H1 (cell line): ENCODE measurements around the gene MAML3. TPM values are rescaled to one million over a fixed set of nuclear protein-coding genes. Genes with fewer than 3 reads are reported as not detected.

Experiments used
- CTCF ChIA-PET: fragments of 300-600 bp; sonication (Branson Sonifier 250); formaldehyde crosslinking; loops from one replicate; lab custom pipeline; 2021; ENCODE audit not compliant: partially characterized antibody; lab: Charles Lee
- POLR2A ChIA-PET: fragments of 300-600 bp; sonication (Branson Sonifier 250); formaldehyde crosslinking; loops from one replicate; lab custom pipeline; 2021; ENCODE audit warnings: inconsistent platforms; ENCODE audit not compliant: partially characterized antibody; lab: Charles Lee
- DNase-seq, 2 experiments: peaks; one replicate each; pipeline versions ENCODE4 v3.0.0 to v3.0.0-alpha.2; 2010 to 2022; ENCODE audit warnings: low spot score in 2 of 2, low read depth in 1 of 2, mixed read lengths in 1 of 2
- FAIRE-seq: peaks from 2 replicates; lab custom pipeline; 2011; peaks lifted over from hg19 to GRCh38; lab: Jason Lieb, UNC
- H2AFZ ChIP-seq: 2 replicates; pipeline ENCODE4 v1.8.1; 2012; ENCODE audit warnings: low read length, inconsistent platforms
- H2AK5ac ChIP-seq: 2 replicates; pipeline ENCODE4 v1.6.1; 2013; ENCODE audit warnings: low read depth, low read length
- H2BK120ac ChIP-seq: replicated peaks from 2 replicates; pipeline ENCODE3; 2013; ENCODE audit warnings: low read depth, low read length, inconsistent platforms
- H2BK12ac ChIP-seq: 2 replicates; pipeline ENCODE4 v1.6.1; 2013; ENCODE audit warnings: low read depth, low read length
- H2BK15ac ChIP-seq: 2 replicates; pipeline ENCODE4 v1.6.1; 2013; ENCODE audit warnings: low read length
- H2BK20ac ChIP-seq: 2 replicates; pipeline ENCODE4 v1.6.1; 2013; ENCODE audit warnings: low read length
- H2BK5ac ChIP-seq: 2 replicates; pipeline ENCODE4 v1.6.1; 2013; ENCODE audit warnings: low read depth, low read length
- H3K14ac ChIP-seq: 2 replicates; pipeline ENCODE4 v1.6.1; 2013; ENCODE audit warnings: inconsistent platforms; ENCODE audit not compliant: insufficient read length
- H3K18ac ChIP-seq: 2 replicates; pipeline ENCODE4 v1.6.1; 2013; ENCODE audit warnings: low read length; ENCODE audit errors: extremely low read depth
- H3K23ac ChIP-seq: 2 replicates; pipeline ENCODE4 v1.6.1; 2013; ENCODE audit warnings: inconsistent platforms; ENCODE audit not compliant: insufficient read length
- H3K23me2 ChIP-seq: 2 replicates; pipeline ENCODE4 v1.6.1; 2013; ENCODE audit warnings: low read depth, low read length
- H3K27ac ChIP-seq: 2 replicates; pipeline ENCODE4 v1.6.1; 2011; ENCODE audit warnings: low read depth, low read length, inconsistent platforms
- H3K27me3 ChIP-seq, 4 experiments: replicated peaks in 1 of 4; 1 replicate in 1 of 4; 2 replicates in 3 of 4; pipeline versions ENCODE4 v1.6.1 to v1.8.1; 2011 to 2013; ENCODE audit warnings: low read length in 3 of 4, mild to moderate bottlenecking in 3 of 4, inconsistent platforms in 2 of 4, mixed read lengths in 2 of 4, moderate library complexity in 1 of 4; ENCODE audit not compliant: control insufficient read depth in 3 of 4, insufficient read depth in 3 of 4; ENCODE audit errors: extremely low read depth in 1 of 4
- H3K36me3 ChIP-seq, 4 experiments: 2 replicates each; pipeline versions ENCODE4 v1.6.1 to v1.8.1; 2011 to 2013; ENCODE audit warnings: mild to moderate bottlenecking in 4 of 4, low read length in 3 of 4, moderate library complexity in 2 of 4, control low read depth in 1 of 4, inconsistent platforms in 1 of 4; ENCODE audit not compliant: insufficient read depth in 4 of 4, control insufficient read depth in 2 of 4
- H3K4ac ChIP-seq: replicated peaks from 2 replicates; pipeline ENCODE3; 2013; ENCODE audit warnings: low read length, low read depth, mixed read lengths, inconsistent platforms; ENCODE audit not compliant: insufficient read length
- H3K4me1 ChIP-seq, 4 experiments: replicated peaks in 1 of 4; 1 replicate in 1 of 4; 2 replicates in 3 of 4; pipeline versions ENCODE4 v1.6.1 to v1.8.1; 2011 to 2013; ENCODE audit warnings: low read length in 3 of 4, inconsistent platforms in 2 of 4, mixed read lengths in 1 of 4; ENCODE audit not compliant: insufficient read depth in 4 of 4, control insufficient read depth in 3 of 4
- H3K4me2 ChIP-seq, 2 experiments: 2 replicates each; pipeline versions ENCODE4 v1.6.1 to v1.8.1; 2011 to 2013; ENCODE audit warnings: low read depth in 2 of 2, low read length in 2 of 2, control low read depth in 1 of 2, inconsistent platforms in 1 of 2, mild to moderate bottlenecking in 1 of 2; ENCODE audit not compliant: insufficient read depth in 1 of 2
- H3K4me3 ChIP-seq, 4 experiments: fragments of 200-600, 300-600 bp in 1 of 4; sonication (generic), shearing (Covaris generic), sonication (Bioruptor Twin) in 1 of 4; 2 replicates each; pipeline versions ENCODE4 v1.5.1 to v1.8.1; 2011 to 2016; ENCODE audit warnings: low read length in 4 of 4, low read depth in 3 of 4, control low read depth in 2 of 4, inconsistent platforms in 2 of 4, mild to moderate bottlenecking in 2 of 4, mixed read lengths in 1 of 4, moderate library complexity in 1 of 4; ENCODE audit not compliant: insufficient read depth in 2 of 4; ENCODE audit errors: extremely low read depth in 1 of 4
- H3K56ac ChIP-seq: replicated peaks from 2 replicates; pipeline ENCODE3; 2013; ENCODE audit warnings: low read depth, mild to moderate bottlenecking, mixed read lengths, low read length, inconsistent platforms; ENCODE audit not compliant: insufficient read length
- H3K79me1 ChIP-seq: 2 replicates; pipeline ENCODE4 v1.6.1; 2013; ENCODE audit warnings: low read depth, low read length, control low read depth
- H3K79me2 ChIP-seq, 2 experiments: 2 replicates each; pipeline versions ENCODE4 v1.6.1 to v1.8.1; 2012 to 2013; ENCODE audit warnings: low read length in 2 of 2, mild to moderate bottlenecking in 2 of 2, inconsistent platforms in 1 of 2; ENCODE audit not compliant: insufficient read depth in 2 of 2, control insufficient read depth in 1 of 2
- H3K9ac ChIP-seq, 4 experiments: replicated peaks in 1 of 4; 1 replicate in 1 of 4; 2 replicates in 3 of 4; pipeline versions ENCODE4 v1.6.1 to v1.8.1; 2011 to 2013; ENCODE audit warnings: low read depth in 3 of 4, low read length in 3 of 4, control low read depth in 2 of 4, mild to moderate bottlenecking in 2 of 4, moderate library complexity in 2 of 4, inconsistent platforms in 1 of 4; ENCODE audit errors: extremely low read depth in 1 of 4
- H3K9me3 ChIP-seq, 2 experiments: 2 replicates each; pipeline versions ENCODE4 v1.6.1 to v1.8.1; 2012 to 2013; ENCODE audit warnings: mild to moderate bottlenecking in 2 of 2, moderate library complexity in 2 of 2, control low read depth in 1 of 2, inconsistent platforms in 1 of 2, low read depth in 1 of 2, low read length in 1 of 2, mixed read lengths in 1 of 2; ENCODE audit not compliant: insufficient read depth in 2 of 2
- H4K20me1 ChIP-seq, 2 experiments: replicated peaks in 1 of 2; 2 replicates each; pipeline versions ENCODE3 to v1.8.1; 2011 to 2013; ENCODE audit warnings: inconsistent platforms in 2 of 2, low read length in 2 of 2, mild to moderate bottlenecking in 1 of 2; ENCODE audit not compliant: insufficient read depth in 2 of 2, control insufficient read depth in 1 of 2
- H4K5ac ChIP-seq: 2 replicates; pipeline ENCODE4 v1.6.1; 2013; ENCODE audit warnings: low read length, low read depth, mixed read lengths, inconsistent platforms; ENCODE audit not compliant: insufficient read length
- H4K8ac ChIP-seq: 2 replicates; pipeline ENCODE4 v1.8.0; 2013; ENCODE audit warnings: mild to moderate bottlenecking, moderate library complexity, low read length, inconsistent platforms; ENCODE audit not compliant: insufficient read depth; ENCODE audit errors: extremely low read depth
- H4K91ac ChIP-seq: replicated peaks from 2 replicates; pipeline ENCODE3; 2013; ENCODE audit warnings: low read length, mixed read lengths, inconsistent platforms; ENCODE audit not compliant: insufficient read length
- BCL11A ChIP-seq, 2 experiments: IDR thresholded peaks; one replicate each; pipeline ENCODE4 v1.6.1; 2011; ENCODE audit warnings: low read depth in 2 of 2, low read length in 2 of 2, mild to moderate bottlenecking in 2 of 2
- CHD1 ChIP-seq: IDR thresholded peaks from 2 replicates; pipeline ENCODE4 v1.6.1; 2012; ENCODE audit warnings: low read depth, low read length, improper control_type of control experiment
- CREB1 ChIP-seq: IDR thresholded peaks from 2 replicates; pipeline ENCODE4 v1.6.1; 2012; ENCODE audit warnings: inconsistent platforms
- FOSL1 ChIP-seq: IDR thresholded peaks from 2 replicates; pipeline ENCODE4 v1.6.1; 2011; ENCODE audit warnings: mild to moderate bottlenecking, low read depth, low read length, moderate library complexity; ENCODE audit not compliant: insufficient read depth
- GABPA ChIP-seq: IDR thresholded peaks from 2 replicates; pipeline ENCODE4 v1.6.1; 2011; ENCODE audit warnings: mild to moderate bottlenecking, low read length, moderate library complexity, borderline replicate concordance; ENCODE audit not compliant: insufficient read depth
- GTF2F1 ChIP-seq: IDR thresholded peaks from 2 replicates; pipeline ENCODE4 v1.6.1; 2012; ENCODE audit warnings: low read depth, low read length, improper control_type of control experiment, borderline replicate concordance
- JUND ChIP-seq: IDR thresholded peaks from 2 replicates; pipeline ENCODE4 v1.6.1; 2011; ENCODE audit warnings: mild to moderate bottlenecking, improper control_type of control experiment, low read length
- KDM4A ChIP-seq: IDR thresholded peaks from one replicate; pipeline ENCODE4 v1.7.1; 2012; ENCODE audit warnings: low read depth, mild to moderate bottlenecking, moderate library complexity, low read length, inconsistent platforms; ENCODE audit not compliant: severe bottlenecking
- RAD21 ChIP-seq, 2 experiments: IDR thresholded peaks in 1 of 2; conservative IDR thresholded peaks in 1 of 2; 2 replicates each; pipeline ENCODE4 v1.6.1; 2011; ENCODE audit warnings: low read depth in 2 of 2, low read length in 2 of 2, improper control_type of control experiment in 1 of 2, inconsistent platforms in 1 of 2, mild to moderate bottlenecking in 1 of 2, moderate library complexity in 1 of 2
- RBBP5 ChIP-seq: IDR thresholded peaks from 2 replicates; pipeline ENCODE4 v1.7.1; 2012; ENCODE audit warnings: low read depth, mild to moderate bottlenecking, inconsistent platforms, low read length, moderate library complexity, borderline replicate concordance
- RFX5 ChIP-seq: IDR thresholded peaks from 2 replicates; pipeline ENCODE4 v1.6.1; 2011; ENCODE audit warnings: low read depth, low read length, improper control_type of control experiment, borderline replicate concordance
- SUZ12 ChIP-seq: fragments of 200-600 bp; sonication (generic); IDR thresholded peaks from 2 replicates; pipeline ENCODE4 v1.6.1; 2012; ENCODE audit warnings: mild to moderate bottlenecking, inconsistent platforms, low read length, moderate library complexity, mixed read lengths
- ZNF274 ChIP-seq: IDR thresholded peaks from 2 replicates; pipeline ENCODE4 v1.7.0; 2012; ENCODE audit warnings: low read length, borderline replicate concordance; ENCODE audit errors: extremely low read depth
- WGBS, 2 experiments: shearing (Covaris generic) in 1 of 2; methylation state at CpG; one replicate each; pipeline versions ENCODE4 v1.1.6 to v1.1.7; 2013 to 2015; ENCODE audit warnings: low lambda C conversion rate in 2 of 2, mixed read lengths in 2 of 2, inconsistent platforms in 1 of 2, low coverage in 1 of 2, missing lambda C conversion rate in 1 of 2; ENCODE audit not compliant: insufficient replicate concordance in 2 of 2, insufficient coverage in 1 of 2, insufficient read length in 1 of 2; ENCODE audit errors: extremely low coverage in 1 of 2, missing lambda C conversion rate in 1 of 2; 5-methylcytosine and 5-hydroxymethylcytosine counted together
- polyA plus RNA-seq, 7 experiments: library from polyadenylated mRNA; depleted of rRNA in 3 of 7; stranded (reverse) in 5 of 7; unstranded in 2 of 7; fragments of >200 nt in 5 of 7; fragments of 200-250 nt in 2 of 7; gene quantifications; 1 replicate in 5 of 7; 2 replicates in 1 of 7; 4 replicates in 1 of 7; pipeline versions ENCODE4 v1.2.1 to v1.2.3, GENCODE V29; 2011 to 2013; ENCODE audit warnings: missing spikeins in 2 of 7, mixed read lengths in 2 of 7
- total RNA-seq: library from RNA; stranded (reverse); fragmentation: NEBNext Ultra II Directional; extraction: Animal tissue kit (Norgen Biotek cat#: 25700); gene quantifications from 2 replicates; pipeline ENCODE4 v1.2.1, GENCODE V29; 2021

The MAML3 gene
- total and polyA plus RNA-seq, 2 of the 8 experiments (the other 6 are each of a cell fraction or from before 2014, with no cell fraction given) = 2.1 to 5.7 TPM

GRCh38 chr4:139866276-139866962 is 287.6 kb downstream of the MAML3 start:
- no peak overlapping the region for H2AK5ac ChIP-seq
- FAIRE-seq (no peak), DNase-seq (no peak)
- H2BK120ac ChIP-seq = no peak overlapping the region
- no peaks in the 10 kb centered on the region for H3K36me3 ChIP-seq
- no peaks in the 10 kb centered on the region for H3K23me2 ChIP-seq
- no peak overlapping the region for H3K18ac ChIP-seq
- no peak overlapping the region for H2BK5ac ChIP-seq
- no peak overlapping the region for H2BK12ac ChIP-seq
- no peaks in the 10 kb centered on the region for H4K20me1 ChIP-seq
- peaks cover 0 to 2% (median 0%) of the 10 kb centered on the region in 4 experiments; a peak in 1 of 7 replicates for H3K4me1 ChIP-seq
- H2BK15ac ChIP-seq = no peak overlapping the region
- no peak overlapping the region for H4K8ac ChIP-seq
- no peak overlapping the region for H3K4ac ChIP-seq
- H3K23ac ChIP-seq = no peak overlapping the region
- no peak overlapping the region for H4K91ac ChIP-seq
- no peak overlapping the region for H3K27ac ChIP-seq
- H3K9ac ChIP-seq = no peak overlapping the region
- no peak overlapping the region for H2BK20ac ChIP-seq
- WGBS, 2 experiments = 83% methylated on average over 13 of the region's 13 CpGs; no CpG with 5 or more reads in 1 of the 2 experiments
- no peak overlapping the region for H3K4me2 ChIP-seq
- POLR2A ChIA-PET = interaction anchor here (1.5 kb wide), 1 partner anchor 10 kb away, joined by 3 read pairs; no protein-coding TSS in a partner anchor
- no peak overlapping the region for H4K5ac ChIP-seq
- no peaks in the 10 kb centered on the region for H3K79me1 ChIP-seq
- H3K9me3 ChIP-seq = no peaks in the 10 kb centered on the region
- H3K56ac ChIP-seq = no peak overlapping the region
- no peaks in the 10 kb centered on the region for H3K27me3 ChIP-seq
- no peak overlapping the region for H3K4me3 ChIP-seq
- H3K79me2 ChIP-seq = no peaks in the 10 kb centered on the region
- H2AFZ ChIP-seq = no peak overlapping the region
- CTCF ChIA-PET = interaction anchor here (0.6 to 1.3 kb wide), 2 partner anchors 10 to 72 kb away, joined by 3 read pairs; no protein-coding TSS in a partner anchor
- H3K14ac ChIP-seq = no peak overlapping the region
- TF ChIP-seq FOSL1 (no peak), RBBP5 (no peak), KDM4A (no peak), RAD21 (IDR thresholded peaks at IDR 0.05 in 1 of 2, conservative IDR thresholded peaks at IDR 0.05 in 1 of 2; ENCODE audit: low read depth in 2 of 2, low read length in 2 of 2) (no peak), CREB1 (no peak), CHD1 (no peak), GTF2F1 (no peak), GABPA (no peak), JUND (no peak), SUZ12 (no peak), RFX5 (no peak), BCL11A (IDR thresholded peaks at IDR 0.05; ENCODE audit: low read depth in 2 of 2, low read length in 2 of 2) (no peak), ZNF274 (no peak)
